NB4 (cell line): ENCODE measurements around the gene DNMT1.
A peak's percentile ranks its signal among the peaks of the same experiment; 100 is the strongest.

ENCODE experiments used
- DNase-seq: peaks from one replicate; pipeline ENCODE4 v3.0.0; 2010; ENCODE audit warnings: low read depth
- H3K4me3 ChIP-seq: one replicate; pipeline ENCODE4 v1.5.1; 2011; ENCODE audit warnings: mild to moderate bottlenecking, low read depth, low read length, moderate library complexity
- CTCF ChIP-seq: IDR thresholded peaks from one replicate; pipeline ENCODE4 v1.5.1; 2012; ENCODE audit warnings: low read depth, low read length
- MYC ChIP-seq: IDR thresholded peaks from 2 replicates; pipeline ENCODE4 v1.6.1; 2011; ENCODE audit warnings: low read depth, low read length
- POLR2A ChIP-seq: IDR thresholded peaks from 2 replicates; pipeline ENCODE4 v1.6.1; 2011; ENCODE audit warnings: mild to moderate bottlenecking; ENCODE audit not compliant: insufficient read length; ENCODE audit errors: extremely low read depth
- TF ChIP-seq, protein P1 (sequence below): IDR thresholded peaks from 2 replicates; pipeline ENCODE4 v1.6.1; 2011; ENCODE audit warnings: low read depth, low read length

The DNMT1 gene

GRCh38 chr19:10134040-10134439 is 60.7 kb downstream of the DNMT1 start:
- no peak overlapping the region for H3K4me3 ChIP-seq
- TF ChIP-seq CTCF = no peak
- TF ChIP-seq, protein P1, sequence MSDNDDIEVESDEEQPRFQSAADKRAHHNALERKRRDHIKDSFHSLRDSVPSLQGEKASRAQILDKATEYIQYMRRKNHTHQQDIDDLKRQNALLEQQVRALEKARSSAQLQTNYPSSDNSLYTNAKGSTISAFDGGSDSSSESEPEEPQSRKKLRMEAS = no peak
- TF ChIP-seq POLR2A = no peak
- no peak for TF ChIP-seq MYC
- no peak for DNase-seq

DNA sequence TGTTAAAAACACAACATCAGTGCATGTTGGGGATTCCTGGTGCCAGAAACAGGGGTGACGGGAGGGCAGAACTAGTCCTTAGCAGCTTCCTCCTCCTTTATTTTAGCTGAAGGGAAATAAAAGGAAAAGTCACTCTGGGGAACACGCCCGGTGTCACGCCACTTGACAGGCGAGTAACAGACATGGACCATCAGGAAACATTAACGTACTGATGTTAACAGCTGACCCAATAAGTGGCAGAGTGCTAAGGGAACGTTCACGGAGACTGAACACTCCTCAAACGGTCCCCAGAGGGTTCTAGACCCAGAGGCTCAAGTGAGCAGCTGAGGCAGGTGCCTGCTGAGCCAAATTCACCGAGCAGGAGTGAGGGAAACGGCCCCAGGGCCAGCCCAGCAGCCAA is 61.2 kb downstream of the DNMT1 start:
- TF ChIP-seq CTCF (no peak), POLR2A (no peak), MYC (no peak)
- TF ChIP-seq, protein P1 = no peak
- no peak overlapping the region for H3K4me3 ChIP-seq
- DNase-seq = no peak

GRCh38 chr19:10132905-10133304 is 61.8 kb downstream of the DNMT1 start:
- H3K4me3 ChIP-seq = no peak overlapping the region
- no peak for TF ChIP-seq MYC
- TF ChIP-seq POLR2A = no peak
- TF ChIP-seq, protein P1 = no peak
- TF ChIP-seq CTCF = no peak
- DNase-seq = no peak

GRCh38 chr19:10126213-10126639 is 68.5 kb downstream of the DNMT1 start:
- DNase-seq = peak; percentile 70
- TF ChIP-seq POLR2A = no peak
- TF ChIP-seq CTCF = no peak
- TF ChIP-seq MYC = no peak
- TF ChIP-seq, protein P1 = no peak
- no peak overlapping the region for H3K4me3 ChIP-seq

DNA sequence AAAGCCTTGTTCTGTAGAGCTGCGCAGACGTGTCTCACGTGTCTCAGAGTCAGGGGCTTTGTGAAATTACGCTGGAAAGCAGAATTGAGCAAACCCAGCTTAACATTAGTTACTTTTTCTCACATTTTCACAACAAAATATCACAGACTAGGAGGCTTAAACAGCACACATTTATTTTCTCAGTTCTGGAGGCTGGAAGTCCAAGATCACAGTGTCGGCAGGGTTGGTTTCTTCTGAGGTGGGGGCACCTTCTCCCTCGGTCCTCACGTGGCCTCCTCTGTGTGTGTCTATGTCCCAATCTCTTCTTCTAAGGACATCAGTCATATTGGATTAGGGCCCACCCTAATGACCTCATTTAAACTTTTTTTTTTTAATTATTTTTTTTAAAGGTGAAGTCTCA is 70.3 kb downstream of the DNMT1 start:
- TF ChIP-seq MYC (no peak), CTCF (no peak), POLR2A (no peak)
- TF ChIP-seq, protein P1 = no peak
- H3K4me3 ChIP-seq = no peak overlapping the region
- DNase-seq = peak; percentile 27

- peak; percentile 12 for DNase-seq
- no peak overlapping the region for H3K4me3 ChIP-seq
- TF ChIP-seq MYC (no peak), POLR2A (no peak), CTCF (no peak)
- TF ChIP-seq, protein P1 = no peak
Measured at GRCh38 chr19:10122045-10122444, 72.7 kb downstream of the DNMT1 start.
